Measurements from ENCODE around the gene DHX32.
"Not testable (repeated sequence)": the region's sequence is repeated elsewhere in the genome, so short reads cannot be mapped to it uniquely, and the experiment has no call there.

The DHX32 gene, protein sequence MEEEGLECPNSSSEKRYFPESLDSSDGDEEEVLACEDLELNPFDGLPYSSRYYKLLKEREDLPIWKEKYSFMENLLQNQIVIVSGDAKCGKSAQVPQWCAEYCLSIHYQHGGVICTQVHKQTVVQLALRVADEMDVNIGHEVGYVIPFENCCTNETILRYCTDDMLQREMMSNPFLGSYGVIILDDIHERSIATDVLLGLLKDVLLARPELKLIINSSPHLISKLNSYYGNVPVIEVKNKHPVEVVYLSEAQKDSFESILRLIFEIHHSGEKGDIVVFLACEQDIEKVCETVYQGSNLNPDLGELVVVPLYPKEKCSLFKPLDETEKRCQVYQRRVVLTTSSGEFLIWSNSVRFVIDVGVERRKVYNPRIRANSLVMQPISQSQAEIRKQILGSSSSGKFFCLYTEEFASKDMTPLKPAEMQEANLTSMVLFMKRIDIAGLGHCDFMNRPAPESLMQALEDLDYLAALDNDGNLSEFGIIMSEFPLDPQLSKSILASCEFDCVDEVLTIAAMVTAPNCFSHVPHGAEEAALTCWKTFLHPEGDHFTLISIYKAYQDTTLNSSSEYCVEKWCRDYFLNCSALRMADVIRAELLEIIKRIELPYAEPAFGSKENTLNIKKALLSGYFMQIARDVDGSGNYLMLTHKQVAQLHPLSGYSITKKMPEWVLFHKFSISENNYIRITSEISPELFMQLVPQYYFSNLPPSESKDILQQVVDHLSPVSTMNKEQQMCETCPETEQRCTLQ

GRCh38 chr10:125881192-125881591, at the start of gene DHX32:
Gene DHX32 (minus strand): TSS chr10:125881292. CDS start chr10:125880824, 468 bp downstream.
- peak; percentile 85 for DNase-seq

DNA sequence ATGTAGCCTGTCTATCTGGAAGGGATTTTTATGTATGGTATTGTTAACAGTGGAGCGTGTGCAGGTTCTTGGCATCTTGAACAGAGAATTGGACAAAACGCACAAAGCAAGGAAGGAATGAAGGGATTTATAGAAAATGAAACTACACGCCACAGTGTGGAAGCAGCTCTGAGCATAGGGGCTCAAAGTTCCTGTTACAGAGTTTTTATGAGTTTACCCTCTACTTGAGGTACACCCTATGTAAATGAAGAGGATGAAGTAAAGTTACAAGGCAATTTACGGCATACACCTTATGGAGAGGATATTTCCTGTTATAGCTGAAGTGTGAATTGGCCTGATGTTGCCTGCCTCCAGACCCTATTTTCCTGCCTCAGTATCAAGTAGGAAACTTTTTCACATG, 48.5 kb upstream of the DHX32 start:
- no peak for DNase-seq

- no peak for DNase-seq
Observed at GRCh38 chr10:125928928-125929585, 48.0 kb upstream of the DHX32 start.

- DNase-seq: not testable (repeated sequence)
Observed at GRCh38 chr10:125927265-125927664, 46.2 kb upstream of the DHX32 start.

DNA sequence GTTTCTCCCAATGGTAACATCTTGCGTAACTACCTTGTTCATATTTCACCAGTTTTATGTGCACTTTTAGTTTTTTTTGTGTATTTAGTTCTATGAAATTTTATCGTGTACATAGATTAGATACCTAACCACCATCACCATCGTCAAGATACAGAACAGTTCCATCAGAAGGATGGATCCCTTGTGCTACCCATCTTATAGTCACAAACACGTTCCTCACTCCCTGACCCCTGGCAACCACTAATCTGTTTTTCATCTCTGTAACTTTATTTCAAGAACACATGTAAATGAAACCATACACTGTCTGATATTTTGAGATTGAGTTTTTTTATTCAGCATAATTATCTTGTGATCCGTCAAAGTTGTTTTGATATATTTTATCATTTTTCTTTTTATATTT, 45.2 kb upstream of the DHX32 start:
- no peak for DNase-seq

DNA sequence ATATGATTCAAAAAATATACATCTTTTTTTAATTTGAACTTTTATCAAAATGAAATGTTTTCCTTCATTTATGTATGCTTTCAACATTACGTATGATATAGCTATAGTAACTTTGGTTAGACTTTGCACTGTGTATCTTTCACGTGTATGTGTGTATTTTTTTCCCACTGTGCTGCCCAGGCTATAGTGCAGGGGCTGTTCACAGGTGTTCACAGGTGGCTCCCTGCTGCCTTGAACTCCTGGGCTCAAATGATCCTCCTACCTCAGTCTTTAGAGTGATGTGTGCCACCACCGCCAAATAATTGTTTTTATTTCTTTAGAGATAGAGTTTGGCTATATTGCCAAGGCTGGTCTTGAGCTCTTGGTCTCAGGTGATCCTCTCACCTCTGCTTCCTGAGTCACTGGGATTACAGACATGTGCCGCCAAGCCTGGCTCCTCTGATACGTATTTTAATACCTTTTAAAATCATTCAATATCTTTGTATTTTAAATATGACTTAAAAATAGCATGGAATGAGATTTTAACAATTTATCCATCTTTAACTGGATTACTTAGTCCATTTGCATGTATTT, 44.3 kb upstream of the DHX32 start:
- DNase-seq: no peak

DNA sequence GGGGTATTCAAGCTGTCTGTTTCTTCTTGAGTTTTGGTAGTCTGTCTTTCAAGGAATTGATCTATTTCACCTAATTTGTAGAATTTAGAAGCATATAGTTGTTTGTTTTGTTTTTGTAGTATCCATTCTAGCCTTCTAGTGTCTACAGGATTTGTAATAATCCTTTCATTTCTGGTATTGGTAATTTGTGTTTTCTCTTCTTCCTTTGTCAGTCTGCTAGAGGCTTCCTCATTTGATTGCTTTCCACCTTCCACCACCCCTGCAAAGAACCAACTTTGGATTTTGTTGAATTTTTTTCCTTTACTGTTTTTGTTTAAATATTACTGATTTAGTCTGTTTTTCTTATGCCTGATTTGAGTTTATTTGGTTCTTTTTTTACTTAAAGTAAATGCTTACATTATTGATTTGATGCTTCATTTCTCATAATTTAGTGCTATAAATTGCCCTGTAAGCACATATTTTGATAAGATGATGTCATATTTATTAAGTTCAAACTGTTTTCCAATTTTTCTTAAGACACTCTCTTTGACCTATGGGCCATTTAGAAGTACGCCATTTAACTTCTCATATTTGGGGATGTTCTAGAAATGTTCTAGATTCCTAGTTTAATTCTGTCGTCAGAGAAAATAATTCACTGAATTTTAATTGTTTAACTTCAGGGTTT, 40.7 kb upstream of the DHX32 start:
- DNase-seq: not testable (repeated sequence)

DNA sequence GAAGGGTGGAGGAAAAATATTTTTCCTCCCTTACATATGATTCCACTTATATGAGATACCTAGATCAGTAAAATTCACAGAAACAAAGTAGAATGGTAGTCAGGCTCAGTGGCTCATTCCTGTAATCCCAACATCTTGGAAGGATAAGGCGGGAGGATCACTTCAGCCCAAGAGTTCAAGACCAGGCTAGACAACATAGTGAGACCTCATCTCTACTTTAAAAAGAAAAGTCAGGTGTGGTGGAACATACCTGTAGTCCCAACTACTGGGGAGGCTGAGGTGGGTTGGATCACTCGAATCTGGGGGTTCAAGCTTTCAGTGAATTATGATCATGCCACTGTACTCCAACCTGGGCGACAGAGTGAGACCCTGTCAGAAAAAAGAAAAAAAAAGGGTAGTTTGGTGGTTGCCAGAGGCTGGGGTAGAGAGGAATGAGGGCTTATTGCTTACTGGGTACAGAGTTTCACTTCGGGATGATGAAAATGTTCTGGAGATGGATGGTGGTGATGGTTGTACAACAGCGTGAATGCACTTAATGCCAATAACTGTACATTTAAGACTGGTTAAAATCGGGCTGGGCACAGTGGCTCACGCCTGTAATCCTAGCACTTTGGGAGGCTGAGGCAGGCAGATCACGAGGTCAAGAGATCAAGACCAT, 36.7 kb upstream of the DHX32 start:
- DNase-seq: not testable (repeated sequence)

- no peak for DNase-seq
Observed at GRCh38 chr10:125916977-125917376, 35.9 kb upstream of the DHX32 start.

- DNase-seq: not testable (repeated sequence)
Observed at GRCh38 chr10:125913277-125913676, 32.2 kb upstream of the DHX32 start.

DNA sequence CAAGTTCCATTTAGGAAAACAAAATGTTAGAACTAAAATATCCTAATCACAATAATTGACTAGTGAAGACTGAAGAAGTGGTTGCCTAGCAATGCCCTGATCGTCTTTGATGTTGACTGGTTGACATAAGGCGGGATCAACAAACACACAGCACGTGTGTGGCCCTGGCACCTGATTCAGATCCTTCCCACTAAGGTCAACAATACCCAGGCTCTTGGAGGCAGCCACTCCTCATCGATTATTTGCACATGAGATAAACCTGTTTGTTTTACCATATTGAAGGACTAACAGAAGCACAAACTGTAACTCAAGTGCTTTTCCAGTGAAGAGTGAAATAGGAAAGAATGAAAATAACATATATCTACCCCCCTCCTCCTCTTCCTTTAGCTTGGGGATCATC, 30.9 kb upstream of the DHX32 start:
- no peak for DNase-seq

GRCh38 chr10:125911145-125911544, 30.1 kb upstream of the DHX32 start:
- DNase-seq: no peak

- not testable (repeated sequence) for DNase-seq
Observed at GRCh38 chr10:125909491-125909890, 28.4 kb upstream of the DHX32 start.

- not testable (repeated sequence) for DNase-seq
Observed at GRCh38 chr10:125908813-125909212, 27.7 kb upstream of the DHX32 start.

GRCh38 chr10:125907598-125907997, 26.5 kb upstream of the DHX32 start:
- DNase-seq: not testable (repeated sequence)

GRCh38 chr10:125905069-125905994, 24.2 kb upstream of the DHX32 start:
- not testable (repeated sequence) for DNase-seq

DNA sequence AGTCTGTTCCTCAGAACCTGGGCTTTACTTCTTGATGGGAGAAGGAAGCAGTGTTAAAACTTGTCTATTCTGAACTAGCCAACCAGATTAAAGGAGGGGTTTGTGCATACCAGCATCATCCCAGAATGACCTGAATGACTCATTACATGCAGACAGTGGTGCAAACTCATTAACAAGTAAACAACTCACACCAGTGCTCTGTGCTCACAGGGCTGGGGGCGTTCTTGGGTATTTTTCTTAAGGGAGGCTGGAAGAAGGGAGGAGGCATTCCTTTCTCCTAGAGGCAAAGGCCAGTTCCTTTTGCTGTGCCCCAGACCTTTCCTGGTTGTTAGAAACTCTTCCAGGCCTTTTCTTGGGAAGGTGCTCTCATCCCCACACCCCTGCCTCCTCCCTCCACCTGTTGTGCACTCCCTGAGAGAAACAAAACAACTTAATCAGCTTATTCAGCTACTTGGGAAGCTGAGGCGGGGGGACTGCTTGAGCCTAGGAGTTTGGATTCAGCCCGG, 22.1 kb upstream of the DHX32 start:
- not testable (repeated sequence) for DNase-seq

- DNase-seq: not testable (repeated sequence)
Observed at GRCh38 chr10:125900963-125901362, 19.9 kb upstream of the DHX32 start.

GRCh38 chr10:125897317-125897716, 16.2 kb upstream of the DHX32 start:
- not testable (repeated sequence) for DNase-seq

- peak; percentile 96 for DNase-seq
Observed at GRCh38 chr10:125896088-125896934, 15.2 kb upstream of the DHX32 start, which contains the start of gene FANK1. Gene FANK1 (plus strand): TSS chr10:125896564. CDS start chr10:125896643, 79 bp downstream.

Data from eye (tissue), 1 donor.